NCI-H2107 (cell line): ENCODE measurements around the gene STK36.

Experiments
- DNase-seq: peaks from one replicate; lab custom pipeline; 2025; lab: John Stamatoyannopoulos, UW

STK36 gene, protein sequence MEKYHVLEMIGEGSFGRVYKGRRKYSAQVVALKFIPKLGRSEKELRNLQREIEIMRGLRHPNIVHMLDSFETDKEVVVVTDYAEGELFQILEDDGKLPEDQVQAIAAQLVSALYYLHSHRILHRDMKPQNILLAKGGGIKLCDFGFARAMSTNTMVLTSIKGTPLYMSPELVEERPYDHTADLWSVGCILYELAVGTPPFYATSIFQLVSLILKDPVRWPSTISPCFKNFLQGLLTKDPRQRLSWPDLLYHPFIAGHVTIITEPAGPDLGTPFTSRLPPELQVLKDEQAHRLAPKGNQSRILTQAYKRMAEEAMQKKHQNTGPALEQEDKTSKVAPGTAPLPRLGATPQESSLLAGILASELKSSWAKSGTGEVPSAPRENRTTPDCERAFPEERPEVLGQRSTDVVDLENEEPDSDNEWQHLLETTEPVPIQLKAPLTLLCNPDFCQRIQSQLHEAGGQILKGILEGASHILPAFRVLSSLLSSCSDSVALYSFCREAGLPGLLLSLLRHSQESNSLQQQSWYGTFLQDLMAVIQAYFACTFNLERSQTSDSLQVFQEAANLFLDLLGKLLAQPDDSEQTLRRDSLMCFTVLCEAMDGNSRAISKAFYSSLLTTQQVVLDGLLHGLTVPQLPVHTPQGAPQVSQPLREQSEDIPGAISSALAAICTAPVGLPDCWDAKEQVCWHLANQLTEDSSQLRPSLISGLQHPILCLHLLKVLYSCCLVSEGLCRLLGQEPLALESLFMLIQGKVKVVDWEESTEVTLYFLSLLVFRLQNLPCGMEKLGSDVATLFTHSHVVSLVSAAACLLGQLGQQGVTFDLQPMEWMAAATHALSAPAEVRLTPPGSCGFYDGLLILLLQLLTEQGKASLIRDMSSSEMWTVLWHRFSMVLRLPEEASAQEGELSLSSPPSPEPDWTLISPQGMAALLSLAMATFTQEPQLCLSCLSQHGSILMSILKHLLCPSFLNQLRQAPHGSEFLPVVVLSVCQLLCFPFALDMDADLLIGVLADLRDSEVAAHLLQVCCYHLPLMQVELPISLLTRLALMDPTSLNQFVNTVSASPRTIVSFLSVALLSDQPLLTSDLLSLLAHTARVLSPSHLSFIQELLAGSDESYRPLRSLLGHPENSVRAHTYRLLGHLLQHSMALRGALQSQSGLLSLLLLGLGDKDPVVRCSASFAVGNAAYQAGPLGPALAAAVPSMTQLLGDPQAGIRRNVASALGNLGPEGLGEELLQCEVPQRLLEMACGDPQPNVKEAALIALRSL (N-terminal part only)

DNA sequence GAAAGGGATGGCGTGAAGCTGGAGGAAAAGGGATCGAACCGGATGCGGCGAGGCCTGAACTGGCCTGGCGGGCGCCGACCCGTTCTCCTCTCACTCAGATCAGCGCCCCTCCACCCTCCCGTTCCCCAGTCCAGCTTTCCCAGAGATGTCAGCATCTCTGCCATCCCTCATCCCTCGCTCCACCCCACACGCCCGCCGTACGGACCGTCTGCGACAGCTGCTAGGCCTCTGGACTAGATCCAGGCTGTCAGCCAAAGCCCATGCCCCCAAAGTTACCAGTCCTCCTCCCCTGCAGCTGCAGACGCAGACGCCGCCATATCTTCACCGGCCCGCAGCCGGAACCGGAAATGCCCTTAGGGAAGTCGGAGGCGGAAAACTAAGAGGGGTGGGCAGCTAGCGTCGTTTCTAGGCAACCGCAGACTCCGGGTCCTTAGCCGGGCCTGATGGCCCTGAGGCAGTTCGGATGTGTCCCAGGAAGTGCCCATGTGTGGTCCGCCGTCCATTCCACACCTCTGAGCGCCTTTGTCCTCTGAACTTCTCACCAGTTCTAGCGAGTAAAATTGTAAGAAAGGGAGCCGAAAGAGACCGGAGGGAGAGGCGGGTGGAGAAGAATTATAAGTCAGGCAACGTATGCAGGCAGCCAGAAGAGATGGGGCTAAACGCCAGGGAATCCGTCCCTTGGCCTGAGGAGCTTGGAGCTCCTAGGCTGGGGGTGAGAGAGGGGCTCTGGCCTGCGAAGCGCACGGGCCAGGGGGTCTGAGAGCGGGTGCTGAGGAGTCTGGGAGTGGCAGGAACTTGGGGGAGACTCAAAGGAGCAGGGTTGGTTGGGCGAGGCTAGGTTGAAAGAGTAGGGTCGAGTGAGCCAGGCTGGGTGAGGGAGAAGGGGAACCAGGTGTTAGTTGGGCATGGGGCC, at the start of gene STK36, which contains the start of gene RNF25:
TSS of gene STK36 (plus strand) at position 433 of the 913 bp plus-strand sequence. CDS start 744 bp downstream, outside the sequence.
TSS of gene RNF25 (minus strand) at position 349 of the 913 bp plus-strand sequence. CDS start at position 317, 32 bp downstream.
- peak; percentile 65 for DNase-seq

DNA sequence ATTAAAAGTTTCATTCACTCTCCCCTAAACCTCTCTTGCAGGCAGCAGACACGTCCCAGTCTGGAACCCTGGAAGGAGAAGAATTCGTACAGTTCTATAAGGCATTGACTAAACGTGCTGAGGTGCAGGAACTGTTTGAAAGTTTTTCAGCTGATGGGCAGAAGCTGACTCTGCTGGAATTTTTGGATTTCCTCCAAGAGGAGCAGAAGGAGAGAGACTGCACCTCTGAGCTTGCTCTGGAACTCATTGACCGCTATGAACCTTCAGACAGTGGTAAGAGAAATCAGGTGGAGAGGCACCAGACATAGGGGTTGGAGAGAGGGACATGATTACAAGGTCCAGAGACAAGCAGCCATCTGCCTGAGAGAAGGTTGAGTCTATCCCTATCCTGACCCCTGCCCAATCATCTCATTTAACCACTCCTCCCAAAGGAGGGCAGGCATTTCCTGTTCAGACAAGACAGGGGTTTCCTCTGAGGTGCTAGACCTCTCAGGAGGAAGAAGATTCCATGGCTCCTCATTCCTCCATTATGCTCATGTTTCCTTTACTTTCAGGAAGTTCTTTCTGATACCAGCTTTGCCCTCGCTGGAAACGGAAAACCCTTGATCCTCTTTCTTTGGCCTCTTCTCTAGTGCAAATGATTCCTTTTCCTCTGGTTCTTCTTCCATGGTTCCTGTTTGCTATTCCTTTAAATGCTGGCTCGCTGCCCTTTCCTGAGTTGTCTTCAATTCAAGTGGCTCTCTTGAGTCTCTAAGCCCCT, 49.1 kb upstream of the STK36 start:
- DNase-seq: no peak

DNA sequence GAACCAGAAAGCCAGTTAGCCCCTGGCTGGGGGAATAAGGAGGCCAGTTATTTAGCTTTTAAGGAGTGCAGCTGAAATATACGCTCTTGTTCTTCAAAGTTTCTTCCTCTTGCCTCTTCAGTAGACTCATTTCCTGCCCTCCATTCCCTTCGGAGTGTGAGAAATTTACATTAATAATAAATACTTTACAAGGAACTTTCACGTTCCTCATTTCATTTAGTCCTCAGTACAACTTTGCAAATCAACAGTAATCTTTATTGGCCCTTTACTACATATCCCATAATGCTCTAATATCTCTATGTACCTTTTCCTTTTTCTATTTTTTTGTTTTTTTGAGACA, 48.5 kb upstream of the STK36 start:
- DNase-seq: no peak

DNA sequence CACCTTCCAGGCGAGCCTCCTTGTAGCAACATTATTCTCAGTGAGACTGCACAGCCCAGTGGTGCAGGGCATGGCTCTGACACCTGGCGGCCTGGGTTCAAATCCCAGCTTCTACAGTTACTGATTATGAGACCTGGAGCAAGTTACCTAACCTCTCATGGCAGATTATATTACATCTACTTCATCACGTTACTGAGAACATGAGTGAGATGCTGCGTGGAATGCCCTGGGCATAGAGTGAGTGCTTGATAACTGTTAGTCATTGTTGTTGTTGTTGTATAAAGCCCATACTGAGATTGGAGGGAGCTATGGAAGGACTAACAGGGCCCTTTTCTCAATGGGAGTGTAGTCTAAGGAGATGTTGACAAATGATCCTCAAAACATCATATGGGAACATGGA, 45.5 kb upstream of the STK36 start:
- DNase-seq: no peak

DNA sequence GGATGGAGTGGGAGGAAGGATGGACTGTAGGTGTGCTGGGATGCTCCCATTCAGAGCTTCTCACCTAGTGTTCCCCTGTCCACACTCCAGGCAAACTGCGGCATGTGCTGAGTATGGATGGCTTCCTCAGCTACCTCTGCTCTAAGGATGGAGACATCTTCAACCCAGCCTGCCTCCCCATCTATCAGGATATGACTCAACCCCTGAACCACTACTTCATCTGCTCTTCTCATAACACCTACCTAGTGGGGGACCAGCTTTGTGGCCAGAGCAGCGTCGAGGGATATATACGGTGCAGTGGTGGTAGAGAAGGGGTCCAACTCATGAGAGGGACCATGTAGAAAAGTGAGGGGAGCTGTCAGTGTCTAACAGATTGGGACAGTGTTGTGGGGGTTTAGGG, 43.9 kb upstream of the STK36 start:
- no peak for DNase-seq

DNA sequence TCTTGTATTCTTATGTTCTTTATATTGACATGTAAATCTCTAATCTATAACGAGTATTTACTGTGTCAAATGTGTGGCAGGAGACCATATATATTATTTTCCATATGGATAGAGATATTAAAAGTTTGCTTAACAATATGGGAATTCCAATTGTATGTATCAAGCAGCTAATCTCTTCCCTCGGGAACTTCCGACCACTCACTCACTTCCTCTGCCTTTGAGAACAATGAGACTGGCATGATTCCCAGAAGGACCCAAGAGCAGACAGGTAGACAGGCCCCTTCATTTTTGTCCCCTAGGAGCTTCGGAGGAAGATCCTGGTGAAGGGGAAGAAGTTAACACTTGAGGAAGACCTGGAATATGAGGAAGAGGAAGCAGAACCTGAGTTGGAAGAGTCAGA, 40.0 kb upstream of the STK36 start:
- no peak for DNase-seq

DNA sequence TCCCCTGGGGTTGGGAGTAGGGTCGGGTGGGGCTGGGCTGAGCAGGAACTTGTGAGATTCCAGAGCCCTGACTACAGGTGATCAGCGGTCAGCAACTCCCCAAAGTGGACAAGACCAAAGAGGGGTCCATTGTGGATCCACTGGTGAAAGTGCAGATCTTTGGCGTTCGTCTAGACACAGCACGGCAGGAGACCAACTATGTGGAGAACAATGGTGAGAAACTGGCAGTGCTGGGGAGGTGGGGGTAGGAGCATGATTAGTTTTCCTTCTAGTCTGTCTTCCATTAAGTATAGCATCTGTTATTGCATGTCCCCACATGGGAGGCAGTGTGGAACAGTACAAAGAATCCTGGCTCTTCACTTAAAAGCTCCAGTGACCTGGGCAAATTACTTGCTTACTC, 36.2 kb upstream of the STK36 start:
- DNase-seq: no peak

DNA sequence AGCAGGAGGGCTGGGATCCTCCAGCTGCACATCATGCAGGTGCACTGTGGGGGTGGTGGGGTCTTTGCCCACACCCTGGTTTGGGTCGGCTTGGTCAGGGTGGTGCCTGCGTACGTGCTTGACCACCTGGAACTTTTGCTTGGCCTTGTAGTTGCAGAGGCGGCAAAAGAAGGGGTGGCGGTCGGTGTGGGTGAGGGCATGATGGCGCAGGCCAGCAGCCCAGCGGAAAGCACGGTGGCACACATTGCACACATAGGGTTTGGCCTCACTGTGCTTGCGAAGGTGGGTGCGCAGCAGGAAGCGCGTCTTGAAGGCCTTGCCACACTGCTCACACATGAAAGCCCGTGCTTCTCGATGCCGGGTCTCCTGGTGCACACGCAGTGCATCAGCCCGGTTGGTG, 33.5 kb upstream of the STK36 start:
- no peak for DNase-seq

DNA sequence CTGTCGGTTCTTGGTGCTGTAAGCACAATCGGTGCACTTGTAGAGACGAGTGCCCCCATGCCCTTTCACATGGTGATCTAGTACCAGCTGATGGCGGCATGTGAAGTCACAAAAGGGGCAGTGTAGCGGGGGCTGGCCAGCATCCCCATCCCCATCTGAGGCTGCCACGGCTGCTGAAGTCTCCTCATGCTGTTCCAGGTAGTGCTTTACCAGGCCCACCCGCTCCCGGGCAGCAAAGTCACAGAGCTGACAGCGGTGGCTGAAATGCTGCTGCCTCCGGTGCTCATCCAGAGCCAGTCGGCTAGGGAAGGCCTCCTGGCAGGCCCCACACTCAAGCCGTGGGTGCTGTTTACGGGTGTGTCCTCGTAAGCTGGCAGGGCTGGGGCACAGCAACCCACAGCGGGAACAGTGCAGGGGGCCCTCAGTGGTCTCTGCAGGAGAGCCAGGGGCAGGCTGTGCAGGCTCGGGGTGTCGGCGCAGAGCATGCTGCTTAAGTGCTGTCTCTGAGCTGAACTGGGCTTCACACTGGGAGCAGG, 29.7 kb upstream of the STK36 start:
- no peak for DNase-seq

DNA sequence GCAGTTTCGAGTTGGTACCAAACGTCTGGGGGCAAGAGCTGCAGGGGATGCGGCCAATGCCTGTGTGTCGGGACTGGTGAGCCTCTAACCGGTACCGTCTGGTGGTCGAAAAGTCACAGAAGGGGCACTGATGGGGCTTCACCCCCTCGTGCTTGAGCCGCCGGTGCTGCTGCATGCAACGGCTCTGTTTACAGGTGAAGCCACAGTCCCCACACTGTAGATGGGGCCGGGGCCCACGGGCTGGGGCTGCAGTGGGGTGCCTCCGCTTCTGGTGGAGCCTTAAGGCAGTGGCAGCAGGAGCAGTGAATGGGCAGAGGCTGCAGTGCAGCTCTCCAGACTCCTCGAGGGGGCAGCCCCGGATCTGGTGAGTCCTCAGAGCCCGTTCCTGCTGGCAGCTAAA, 29.1 kb upstream of the STK36 start:
- DNase-seq: no peak

DNA sequence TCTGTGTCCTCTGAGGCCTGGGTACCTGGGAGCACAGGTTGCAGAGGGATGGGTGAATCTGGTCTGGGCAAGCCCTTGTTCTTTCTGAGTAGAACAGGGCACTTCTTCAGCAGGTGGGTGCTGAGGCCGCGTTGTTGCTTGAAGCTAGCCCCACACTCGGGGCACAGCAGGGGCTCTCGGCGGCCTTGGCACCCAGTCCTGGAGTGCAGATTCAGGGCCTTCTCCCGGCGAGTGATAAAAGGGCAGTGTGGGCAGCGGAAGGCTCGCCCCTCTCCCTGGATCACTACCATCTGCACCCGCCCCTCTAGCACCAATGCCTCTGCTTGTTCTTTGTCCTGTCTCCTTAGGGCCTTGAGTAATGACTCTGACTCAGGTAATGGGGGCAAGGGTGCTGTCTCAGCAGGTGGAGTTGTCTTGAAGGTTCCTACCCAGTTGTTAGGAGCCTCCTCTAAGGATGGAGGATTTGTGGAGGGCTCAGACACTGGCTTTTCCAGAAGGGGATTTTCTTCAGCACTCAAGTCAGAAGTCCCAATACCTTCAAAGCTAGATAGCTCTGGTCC, 28.1 kb upstream of the STK36 start:
- no peak for DNase-seq

DNA sequence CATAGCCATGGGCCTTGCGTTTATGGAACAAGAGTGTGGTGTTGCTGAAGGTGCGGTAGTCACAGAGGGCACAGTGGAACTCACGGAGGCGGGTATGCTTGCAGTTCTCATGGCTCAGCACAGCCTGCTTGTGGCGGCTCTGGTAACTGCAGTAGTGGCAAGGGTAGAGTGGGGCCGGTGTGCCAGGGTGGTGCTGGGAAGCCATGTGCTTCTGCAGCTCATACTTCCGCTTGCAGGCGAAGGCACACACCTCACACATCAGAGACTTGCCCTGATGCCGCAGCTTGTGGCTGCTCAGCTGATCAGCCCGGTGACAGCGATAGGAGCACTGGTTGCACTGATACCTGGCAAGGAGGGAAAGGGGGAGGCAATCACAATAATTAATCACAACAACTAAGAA, 27.2 kb upstream of the STK36 start:
- no peak for DNase-seq

DNA sequence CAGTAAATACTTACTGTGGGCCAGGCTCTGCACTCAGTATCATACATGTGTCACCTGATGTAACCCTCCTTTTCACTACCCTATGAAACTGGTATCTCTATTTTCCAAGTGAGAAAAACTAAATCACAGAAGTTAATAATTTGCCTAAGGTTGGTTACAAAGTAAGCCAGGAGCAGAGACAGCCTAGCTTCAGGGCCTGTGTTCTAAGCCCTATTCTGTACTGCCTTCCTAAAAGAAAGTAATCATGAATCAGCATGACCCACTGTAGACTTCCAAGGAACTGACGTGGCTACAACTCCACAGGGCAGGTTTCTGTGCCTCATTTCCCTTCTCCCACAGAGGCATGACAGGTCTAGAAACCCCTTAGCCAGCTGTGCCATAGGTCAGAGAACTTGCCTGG, 26.8 kb upstream of the STK36 start:
- no peak for DNase-seq

DNA sequence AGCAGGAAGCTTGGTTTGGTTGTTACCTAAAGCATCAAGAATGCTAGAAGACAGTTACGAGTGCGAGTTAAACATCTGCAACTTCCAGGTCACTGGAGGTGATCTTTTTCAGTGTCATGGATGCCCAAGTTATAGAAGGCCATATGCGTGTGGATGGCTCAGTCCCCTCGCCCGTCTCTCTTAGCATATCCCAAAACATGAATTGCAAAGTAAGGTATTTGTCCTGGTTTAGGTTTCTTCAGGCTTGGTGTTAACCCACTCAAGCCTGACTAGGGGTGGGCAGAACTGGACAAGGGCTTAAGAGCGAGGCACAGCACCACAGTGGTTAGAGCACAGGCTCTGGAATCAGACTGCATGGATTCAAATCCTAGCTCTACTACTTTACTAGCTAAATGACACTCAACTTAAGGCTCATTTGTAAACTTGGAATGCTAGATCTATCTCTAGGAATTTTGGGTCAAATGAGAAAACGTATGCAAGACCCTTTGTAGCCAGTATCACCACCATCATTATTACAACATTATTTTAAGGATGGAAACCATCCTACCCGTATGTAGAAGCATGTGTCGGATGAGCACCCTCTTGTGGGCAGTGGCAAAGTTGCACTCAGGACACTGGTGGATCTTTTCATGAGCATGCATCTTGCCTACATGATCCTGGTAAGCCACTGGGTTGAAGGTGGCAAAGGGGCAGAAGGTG, 23.6 kb upstream of the STK36 start:
- no peak for DNase-seq

DNA sequence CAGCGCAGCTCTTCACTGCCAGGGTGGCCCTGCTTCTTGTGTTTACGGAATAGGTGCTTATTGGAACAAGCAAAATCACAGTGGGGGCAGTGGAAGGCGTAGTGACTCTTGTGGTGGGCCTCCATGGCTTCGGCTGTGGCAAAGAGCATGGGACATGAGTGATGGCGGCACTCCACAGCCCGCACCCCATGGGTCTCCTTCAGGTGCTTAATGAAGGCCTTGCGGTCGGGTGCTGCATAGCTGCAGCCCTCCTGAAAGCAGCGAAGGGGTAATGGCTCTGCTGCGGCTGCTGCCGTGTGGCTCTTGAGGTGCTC, 23.1 kb upstream of the STK36 start:
- no peak for DNase-seq

DNA sequence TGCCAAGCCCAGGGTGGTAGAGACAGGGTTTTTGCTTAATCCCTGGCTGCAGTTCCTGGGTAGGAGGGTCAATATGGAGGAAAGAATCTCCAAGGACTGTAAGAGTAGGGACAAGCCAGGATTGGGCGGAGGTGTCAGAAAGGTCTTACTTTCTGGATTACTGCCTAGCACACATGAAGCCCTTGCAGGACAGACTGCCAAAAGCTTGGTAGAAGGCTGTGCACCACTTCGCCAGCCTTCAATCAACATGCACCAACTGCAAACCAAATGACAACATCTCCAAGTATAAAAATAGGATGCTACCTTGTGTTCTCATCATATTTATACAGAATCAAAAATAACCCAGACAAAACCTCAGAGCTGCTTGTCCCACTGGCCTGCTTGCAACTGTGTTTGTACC, 16.1 kb upstream of the STK36 start:
- DNase-seq: no peak

DNA sequence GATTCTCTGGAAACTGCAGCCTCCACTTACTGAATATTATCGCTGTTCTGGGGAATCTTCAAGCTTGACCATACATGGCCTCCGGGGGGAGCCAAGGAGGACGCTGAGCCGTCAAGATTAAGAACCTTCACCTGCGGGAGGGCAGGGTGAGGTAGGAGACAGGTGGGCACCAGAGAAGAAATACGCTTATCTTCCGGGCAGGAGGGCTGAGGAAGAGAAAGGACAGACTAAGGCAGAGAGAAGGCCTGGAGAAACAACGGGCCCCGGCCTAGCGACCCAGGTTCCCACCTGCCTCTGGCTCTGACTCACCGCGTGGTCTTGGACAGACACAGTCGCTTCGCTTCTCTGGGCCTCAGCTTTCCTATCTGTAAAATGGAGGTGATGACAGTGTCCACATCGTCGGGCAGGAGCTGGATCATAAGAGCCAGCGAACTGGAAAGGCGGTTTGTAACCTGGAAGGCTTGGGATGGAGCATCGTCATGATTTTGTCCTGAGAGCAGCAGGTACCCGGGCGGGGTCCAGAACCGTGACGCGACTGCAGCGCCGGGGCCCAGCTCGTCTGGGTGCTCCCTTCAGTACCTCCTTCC, 13.1 kb upstream of the STK36 start:
- peak; percentile 13 for DNase-seq

DNA sequence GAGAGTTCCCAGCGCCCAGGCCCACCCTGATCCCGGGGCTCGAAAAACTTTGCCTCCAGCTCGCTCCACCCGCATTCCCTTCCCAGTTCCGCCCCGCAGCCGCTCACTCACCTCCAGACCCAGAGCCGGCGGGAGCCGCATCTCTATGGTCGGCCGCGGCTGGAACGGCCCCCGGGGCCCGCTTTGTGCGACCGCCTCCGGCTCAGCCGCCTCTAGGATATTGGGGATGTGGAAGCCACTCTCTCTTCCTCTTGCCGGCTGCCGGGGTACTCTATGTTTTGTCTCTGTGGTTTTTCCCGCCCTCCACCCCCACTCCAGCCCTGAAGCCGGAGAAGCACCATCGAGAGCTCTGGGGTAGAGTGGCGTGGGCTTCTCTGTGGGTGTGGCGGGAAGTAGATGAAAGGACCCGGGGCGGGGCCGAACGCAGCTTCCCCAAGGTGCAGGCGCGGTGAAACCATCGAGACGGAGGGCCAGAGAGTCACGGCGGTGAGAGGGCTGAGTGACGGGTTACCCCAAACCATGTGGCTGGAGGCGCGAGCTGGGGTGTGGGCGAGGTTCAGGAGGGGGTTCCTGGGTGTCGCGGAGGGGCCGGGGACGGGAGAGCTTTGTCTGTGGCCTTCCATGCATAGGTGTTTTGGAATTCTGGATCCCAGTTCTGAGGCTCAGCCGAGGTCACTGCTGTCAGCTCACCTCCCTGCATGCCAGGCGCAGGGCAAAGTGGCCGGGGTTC, 12.5 kb upstream of the STK36 start, which contains the start of the genes BCS1L and ZNF142:
TSS of gene BCS1L (plus strand) at position 426 of the 730 bp plus-strand sequence. CDS start 1,305 bp downstream, outside the sequence.
TSS of gene ZNF142 (minus strand) at position 366 of the 730 bp plus-strand sequence. CDS start 3,194 bp downstream, outside the sequence.
- DNase-seq: peak; percentile 77
